ENCODE data around the gene LIF. TPM values are rescaled to one million over a fixed set of nuclear protein-coding genes. Genes with fewer than 3 reads are reported as not detected.

Gene LIF
- total and polyA plus RNA-seq, 4 donors, result 0.08 to 0.10 (median 0.09) TPM; not detected in 1

DNA sequence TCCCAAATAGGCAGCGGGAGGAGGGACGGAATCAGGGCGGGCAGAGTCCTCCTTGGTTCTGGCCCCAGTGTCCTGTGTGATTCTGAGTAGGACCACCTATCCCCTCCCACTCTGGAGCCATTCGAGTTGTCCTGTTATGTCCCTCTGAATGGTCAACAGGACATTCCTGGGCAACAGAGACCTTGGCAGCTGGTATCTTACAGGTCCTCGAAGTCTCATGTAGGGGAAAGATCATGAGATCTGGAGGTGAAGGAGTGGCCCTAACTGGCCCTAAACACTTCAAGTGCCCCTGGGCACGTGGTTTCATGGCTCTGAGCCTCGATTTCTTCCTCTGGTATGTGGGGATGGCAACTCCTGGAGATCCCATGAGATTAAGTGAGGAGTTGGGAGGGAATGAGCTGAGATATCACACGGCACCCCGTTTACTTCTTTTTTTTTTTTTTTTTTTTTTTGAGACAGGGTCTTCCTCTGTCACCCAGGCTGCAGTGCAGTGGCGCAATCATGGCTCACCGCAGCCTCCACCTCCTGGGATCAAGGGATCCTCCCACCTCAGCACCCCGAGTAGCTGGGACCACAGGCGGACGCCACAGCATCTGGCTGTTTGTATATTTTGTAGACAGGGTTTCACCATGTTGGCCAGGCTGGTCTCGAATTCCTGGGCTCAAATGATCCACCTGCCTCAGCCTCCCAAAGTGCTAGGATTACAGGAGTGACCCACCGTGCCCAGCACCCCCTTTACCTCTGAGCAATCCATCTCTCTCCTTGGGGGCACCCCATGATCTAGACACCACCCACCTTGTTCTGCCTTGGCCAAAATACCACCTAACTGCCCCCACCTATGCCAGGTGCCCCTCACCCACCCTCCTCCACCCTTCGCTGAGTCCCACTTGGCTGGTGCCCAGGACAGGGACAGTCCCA, 6.8 kb downstream of the LIF start:
- Histone ChIP-seq H3K4me3 (ENCODE audit: low read depth in 1 of 3, low read length in 3 of 3) (no peak overlapping the region), H3K4me1 (ENCODE audit: control insufficient read depth in 4 of 4, insufficient read depth in 4 of 4, low read length in 3 of 4) (no peaks in the 10 kb centered on the region), H3K27me3 (ENCODE audit: control insufficient read depth in 4 of 4, insufficient read depth in 4 of 4, low read length in 3 of 4) (no peaks in the 10 kb centered on the region), H3K9ac (ENCODE audit: low read depth in 1 of 2, low read length in 2 of 2) (no peak overlapping the region), H3K9me3 (ENCODE audit: control insufficient read depth in 4 of 4, low read length in 3 of 4) (no peaks in the 10 kb centered on the region), H3K27ac (ENCODE audit: low read depth in 1 of 2, low read length in 2 of 2) (no peak overlapping the region), H3K36me3 (ENCODE audit: control insufficient read depth in 4 of 4, insufficient read depth in 3 of 4, low read depth in 1 of 4, low read length in 3 of 4) (no peaks in the 10 kb centered on the region)
- no peak for DNase-seq (ENCODE audit: low spot score)
- TF ChIP-seq TAF1 (conservative IDR thresholded peaks at IDR 0.05) (no peak), FOXA1 (IDR thresholded peaks at IDR 0.05) (no peak), MAX (IDR thresholded peaks at IDR 0.05) (no peak), YY1 (IDR thresholded peaks at IDR 0.05) (no peak), RAD21 (IDR thresholded peaks at IDR 0.05) (no peak), RXRA (IDR thresholded peaks at IDR 0.05) (no peak), ATF3 (IDR thresholded peaks at IDR 0.05) (no peak)
- TF ChIP-seq, protein P1, sequence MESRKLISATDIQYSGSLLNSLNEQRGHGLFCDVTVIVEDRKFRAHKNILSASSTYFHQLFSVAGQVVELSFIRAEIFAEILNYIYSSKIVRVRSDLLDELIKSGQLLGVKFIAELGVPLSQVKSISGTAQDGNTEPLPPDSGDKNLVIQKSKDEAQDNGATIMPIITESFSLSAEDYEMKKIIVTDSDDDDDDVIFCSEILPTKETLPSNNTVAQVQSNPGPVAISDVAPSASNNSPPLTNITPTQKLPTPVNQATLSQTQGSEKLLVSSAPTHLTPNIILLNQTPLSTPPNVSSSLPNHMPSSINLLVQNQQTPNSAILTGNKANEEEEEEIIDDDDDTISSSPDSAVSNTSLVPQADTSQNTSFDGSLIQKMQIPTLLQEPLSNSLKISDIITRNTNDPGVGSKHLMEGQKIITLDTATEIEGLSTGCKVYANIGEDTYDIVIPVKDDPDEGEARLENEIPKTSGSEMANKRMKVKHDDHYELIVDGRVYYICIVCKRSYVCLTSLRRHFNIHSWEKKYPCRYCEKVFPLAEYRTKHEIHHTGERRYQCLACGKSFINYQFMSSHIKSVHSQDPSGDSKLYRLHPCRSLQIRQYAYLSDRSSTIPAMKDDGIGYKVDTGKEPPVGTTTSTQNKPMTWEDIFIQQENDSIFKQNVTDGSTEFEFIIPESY (IDR thresholded peaks at IDR 0.05), result no peak
- 87% methylated on average over 17 of the region's 17 CpGs for WGBS

GRCh38 chr22:30238661-30239487, 7.7 kb downstream of the LIF start:
- no peak overlapping the region for H3K27ac ChIP-seq (ENCODE audit: low read depth in 1 of 2, low read length in 2 of 2)
- no peak for TF ChIP-seq EGR1 (IDR thresholded peaks at IDR 0.05; ENCODE audit: low read depth in 2 of 2)
- no peak for TF ChIP-seq JUND (IDR thresholded peaks at IDR 0.05)
- TF ChIP-seq GABPA (IDR thresholded peaks at IDR 0.05 in 1 of 2, conservative IDR thresholded peaks at IDR 0.05 in 1 of 2), result no peak
- TF ChIP-seq, protein P1 (IDR thresholded peaks at IDR 0.05), result no peak
- no peak for TF ChIP-seq FOXA2 (IDR thresholded peaks at IDR 0.05)
- no peak for TF ChIP-seq TAF1 (conservative IDR thresholded peaks at IDR 0.05)
- TF ChIP-seq, protein P2, sequence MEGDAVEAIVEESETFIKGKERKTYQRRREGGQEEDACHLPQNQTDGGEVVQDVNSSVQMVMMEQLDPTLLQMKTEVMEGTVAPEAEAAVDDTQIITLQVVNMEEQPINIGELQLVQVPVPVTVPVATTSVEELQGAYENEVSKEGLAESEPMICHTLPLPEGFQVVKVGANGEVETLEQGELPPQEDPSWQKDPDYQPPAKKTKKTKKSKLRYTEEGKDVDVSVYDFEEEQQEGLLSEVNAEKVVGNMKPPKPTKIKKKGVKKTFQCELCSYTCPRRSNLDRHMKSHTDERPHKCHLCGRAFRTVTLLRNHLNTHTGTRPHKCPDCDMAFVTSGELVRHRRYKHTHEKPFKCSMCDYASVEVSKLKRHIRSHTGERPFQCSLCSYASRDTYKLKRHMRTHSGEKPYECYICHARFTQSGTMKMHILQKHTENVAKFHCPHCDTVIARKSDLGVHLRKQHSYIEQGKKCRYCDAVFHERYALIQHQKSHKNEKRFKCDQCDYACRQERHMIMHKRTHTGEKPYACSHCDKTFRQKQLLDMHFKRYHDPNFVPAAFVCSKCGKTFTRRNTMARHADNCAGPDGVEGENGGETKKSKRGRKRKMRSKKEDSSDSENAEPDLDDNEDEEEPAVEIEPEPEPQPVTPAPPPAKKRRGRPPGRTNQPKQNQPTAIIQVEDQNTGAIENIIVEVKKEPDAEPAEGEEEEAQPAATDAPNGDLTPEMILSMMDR (IDR thresholded peaks at IDR 0.05; ENCODE audit: low read depth, low read length, missing input control), result no peak
- TF ChIP-seq FOXA1 (IDR thresholded peaks at IDR 0.05), result no peak
- no peak for TF ChIP-seq RAD21 (IDR thresholded peaks at IDR 0.05)
- TF ChIP-seq ATF3 (IDR thresholded peaks at IDR 0.05), result no peak
- TF ChIP-seq, protein P3, sequence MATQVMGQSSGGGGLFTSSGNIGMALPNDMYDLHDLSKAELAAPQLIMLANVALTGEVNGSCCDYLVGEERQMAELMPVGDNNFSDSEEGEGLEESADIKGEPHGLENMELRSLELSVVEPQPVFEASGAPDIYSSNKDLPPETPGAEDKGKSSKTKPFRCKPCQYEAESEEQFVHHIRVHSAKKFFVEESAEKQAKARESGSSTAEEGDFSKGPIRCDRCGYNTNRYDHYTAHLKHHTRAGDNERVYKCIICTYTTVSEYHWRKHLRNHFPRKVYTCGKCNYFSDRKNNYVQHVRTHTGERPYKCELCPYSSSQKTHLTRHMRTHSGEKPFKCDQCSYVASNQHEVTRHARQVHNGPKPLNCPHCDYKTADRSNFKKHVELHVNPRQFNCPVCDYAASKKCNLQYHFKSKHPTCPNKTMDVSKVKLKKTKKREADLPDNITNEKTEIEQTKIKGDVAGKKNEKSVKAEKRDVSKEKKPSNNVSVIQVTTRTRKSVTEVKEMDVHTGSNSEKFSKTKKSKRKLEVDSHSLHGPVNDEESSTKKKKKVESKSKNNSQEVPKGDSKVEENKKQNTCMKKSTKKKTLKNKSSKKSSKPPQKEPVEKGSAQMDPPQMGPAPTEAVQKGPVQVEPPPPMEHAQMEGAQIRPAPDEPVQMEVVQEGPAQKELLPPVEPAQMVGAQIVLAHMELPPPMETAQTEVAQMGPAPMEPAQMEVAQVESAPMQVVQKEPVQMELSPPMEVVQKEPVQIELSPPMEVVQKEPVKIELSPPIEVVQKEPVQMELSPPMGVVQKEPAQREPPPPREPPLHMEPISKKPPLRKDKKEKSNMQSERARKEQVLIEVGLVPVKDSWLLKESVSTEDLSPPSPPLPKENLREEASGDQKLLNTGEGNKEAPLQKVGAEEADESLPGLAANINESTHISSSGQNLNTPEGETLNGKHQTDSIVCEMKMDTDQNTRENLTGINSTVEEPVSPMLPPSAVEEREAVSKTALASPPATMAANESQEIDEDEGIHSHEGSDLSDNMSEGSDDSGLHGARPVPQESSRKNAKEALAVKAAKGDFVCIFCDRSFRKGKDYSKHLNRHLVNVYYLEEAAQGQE (IDR thresholded peaks at IDR 0.05), result no peak
- TF ChIP-seq RXRA (IDR thresholded peaks at IDR 0.05), result no peak
- TF ChIP-seq HNF4G (IDR thresholded peaks at IDR 0.05), result no peak
- TF ChIP-seq HNF4A (conservative IDR thresholded peaks at IDR 0.05), result no peak
- TF ChIP-seq YY1 (IDR thresholded peaks at IDR 0.05), result no peak
- TF ChIP-seq SP1 (IDR thresholded peaks at IDR 0.05), result no peak
- no peak for TF ChIP-seq NR2F2 (IDR thresholded peaks at IDR 0.05)
- no peak for TF ChIP-seq MAX (IDR thresholded peaks at IDR 0.05)

More at GRCh38 chr22:30238661-30239487, 7.7 kb downstream of the LIF start:
- Histone ChIP-seq H3K9ac (ENCODE audit: low read depth in 1 of 2, low read length in 2 of 2) (no peak overlapping the region), H3K36me3 (ENCODE audit: control insufficient read depth in 4 of 4, insufficient read depth in 3 of 4, low read depth in 1 of 4, low read length in 3 of 4) (no peaks in the 10 kb centered on the region), H3K9me3 (ENCODE audit: control insufficient read depth in 4 of 4, low read length in 3 of 4) (no peaks in the 10 kb centered on the region), H3K4me1 (ENCODE audit: control insufficient read depth in 4 of 4, insufficient read depth in 4 of 4, low read length in 3 of 4) (no peaks in the 10 kb centered on the region), H3K27me3 (ENCODE audit: control insufficient read depth in 4 of 4, insufficient read depth in 4 of 4, low read length in 3 of 4) (no peaks in the 10 kb centered on the region), H3K4me3 (ENCODE audit: low read depth in 1 of 3, low read length in 3 of 3) (no peak overlapping the region)
- 84% methylated on average over 27 of the region's 27 CpGs for whole genome bisulfite sequencing
- DNase-seq (ENCODE audit: low spot score), result no peak

Data from liver (tissue), 9 donors.